SU-DHL-6 (cell line): ENCODE measurements around the gene ARRDC1.

ENCODE experiments used
- CTCF ChIP-seq: fragments of 200-600 bp; sonication (generic); IDR thresholded peaks from one replicate; pipeline ENCODE4 v1.5.1; 2017; ENCODE audit warnings: antibody characterized with exemption, mild to moderate bottlenecking, low read length, moderate library complexity; ENCODE audit not compliant: insufficient read depth, poor library complexity, severe bottlenecking
- EZH2phosphoT487 ChIP-seq: fragments of 200-600 bp; sonication (generic), shearing (Covaris generic); conservative IDR thresholded peaks from 2 replicates; pipeline ENCODE4 v1.6.1; 2018; ENCODE audit warnings: mild to moderate bottlenecking, antibody characterized with exemption, low read length, moderate library complexity, mixed read lengths

- TF ChIP-seq CTCF (no peak), EZH2phosphoT487 (no peak)
Observed at GRCh38 chr9:137592767-137593166, 12.7 kb upstream of the ARRDC1 start.
